ENCODE results near the gene PAM.
"Not testable (repeated sequence)": the region's sequence is repeated elsewhere in the genome, so short reads cannot be mapped to it uniquely, and the experiment has no call there.

Gene PAM

GRCh38 chr5:102766295-102767090 lies 11.4 kb downstream of the PAM start:
- Histone ChIP-seq H3K9ac (ENCODE audit: insufficient read length) (no peak overlapping the region), H3K4me3 (no peak overlapping the region), H3K9me3 (ENCODE audit: low read depth, low read length) (no peaks in the 10 kb centered on the region), H3K36me3 (ENCODE audit: insufficient read depth, low read length) (0 out of 2 replicates have a peak, but pooled peaks cover 3% of the 10 kb centered on the region), H3K27ac (no peak overlapping the region)
- DNase-seq (ENCODE audit: low read depth, low spot score): no peak
- TF ChIP-seq EZH2 (IDR thresholded peaks at IDR 0.05): no peak
- no peak for TF ChIP-seq POLR2AphosphoS5 (IDR thresholded peaks at IDR 0.05; ENCODE audit: borderline replicate concordance, low read depth, low read length)
- no peak for TF ChIP-seq FOXP2 (optimal IDR thresholded peaks at IDR 0.05; ENCODE audit: control extremely low read depth, extremely low read length, insufficient read depth)

GRCh38 chr5:102767862-102768261 lies 12.8 kb downstream of the PAM start:
- no peak overlapping the region for H3K9ac ChIP-seq (ENCODE audit: insufficient read length)
- TF ChIP-seq POLR2AphosphoS5 (IDR thresholded peaks at IDR 0.05; ENCODE audit: borderline replicate concordance, low read depth, low read length) (no peak), FOXP2 (optimal IDR thresholded peaks at IDR 0.05; ENCODE audit: control extremely low read depth, extremely low read length, insufficient read depth) (no peak), EZH2 (IDR thresholded peaks at IDR 0.05) (no peak)
- H3K27ac ChIP-seq: no peak overlapping the region
- 0 out of 2 replicates have a peak, but pooled peaks cover 3% of the 10 kb centered on the region for H3K36me3 ChIP-seq (ENCODE audit: insufficient read depth, low read length)
- H3K9me3 ChIP-seq (ENCODE audit: low read depth, low read length): no peaks in the 10 kb centered on the region
- H3K4me3 ChIP-seq: no peak overlapping the region
- DNase-seq (ENCODE audit: low read depth, low spot score): no peak

GRCh38 chr5:102770803-102771202 lies 15.7 kb downstream of the PAM start:
- no peak for DNase-seq (ENCODE audit: low read depth, low spot score)
- TF ChIP-seq POLR2AphosphoS5 (IDR thresholded peaks at IDR 0.05; ENCODE audit: borderline replicate concordance, low read depth, low read length): no peak
- TF ChIP-seq EZH2 (IDR thresholded peaks at IDR 0.05): no peak
- no peak for TF ChIP-seq FOXP2 (optimal IDR thresholded peaks at IDR 0.05; ENCODE audit: control extremely low read depth, extremely low read length, insufficient read depth)
- no peak overlapping the region for H3K9ac ChIP-seq (ENCODE audit: insufficient read length)
- H3K36me3 ChIP-seq (ENCODE audit: insufficient read depth, low read length): 0 out of 2 replicates have a peak, but pooled peaks cover 3% of the 10 kb centered on the region
- H3K4me3 ChIP-seq: no peak overlapping the region
- no peaks in the 10 kb centered on the region; the same call in 1 of the 2 replicates for H3K9me3 ChIP-seq (ENCODE audit: low read depth, low read length)
- H3K27ac ChIP-seq: no peak overlapping the region

GRCh38 chr5:102771435-102771834 lies 16.3 kb downstream of the PAM start:
- H3K4me3 ChIP-seq: no peak overlapping the region
- H3K27ac ChIP-seq: no peak overlapping the region
- no peak for TF ChIP-seq FOXP2 (optimal IDR thresholded peaks at IDR 0.05; ENCODE audit: control extremely low read depth, extremely low read length, insufficient read depth)
- no peak for TF ChIP-seq EZH2 (IDR thresholded peaks at IDR 0.05)
- TF ChIP-seq POLR2AphosphoS5 (IDR thresholded peaks at IDR 0.05; ENCODE audit: borderline replicate concordance, low read depth, low read length): no peak
- no peak overlapping the region for H3K9ac ChIP-seq (ENCODE audit: insufficient read length)
- H3K36me3 ChIP-seq (ENCODE audit: insufficient read depth, low read length): 0 out of 2 replicates have a peak, but pooled peaks cover 3% of the 10 kb centered on the region
- no peaks in the 10 kb centered on the region; the same call in 1 of the 2 replicates for H3K9me3 ChIP-seq (ENCODE audit: low read depth, low read length)
- no peak for DNase-seq (ENCODE audit: low read depth, low spot score)

GRCh38 chr5:102772273-102772672 lies 17.2 kb downstream of the PAM start:
- Histone ChIP-seq H3K9ac (ENCODE audit: insufficient read length) (no peak overlapping the region), H3K9me3 (ENCODE audit: low read depth, low read length) (no peaks in the 10 kb centered on the region; the same call in 1 of the 2 replicates), H3K36me3 (ENCODE audit: insufficient read depth, low read length) (0 out of 2 replicates have a peak, but pooled peaks cover 3% of the 10 kb centered on the region), H3K27ac (no peak overlapping the region), H3K4me3 (no peak overlapping the region)
- DNase-seq (ENCODE audit: low read depth, low spot score): no peak
- TF ChIP-seq POLR2AphosphoS5 (IDR thresholded peaks at IDR 0.05; ENCODE audit: borderline replicate concordance, low read depth, low read length): no peak
- TF ChIP-seq FOXP2 (optimal IDR thresholded peaks at IDR 0.05; ENCODE audit: control extremely low read depth, extremely low read length, insufficient read depth): no peak
- TF ChIP-seq EZH2 (IDR thresholded peaks at IDR 0.05): no peak

GRCh38 chr5:102773133-102773532 lies 18.0 kb downstream of the PAM start:
- TF ChIP-seq POLR2AphosphoS5 (IDR thresholded peaks at IDR 0.05; ENCODE audit: borderline replicate concordance, low read depth, low read length) (no peak), EZH2 (IDR thresholded peaks at IDR 0.05) (no peak), FOXP2 (optimal IDR thresholded peaks at IDR 0.05; ENCODE audit: control extremely low read depth, extremely low read length, insufficient read depth) (no peak)
- no peak overlapping the region for H3K27ac ChIP-seq

DNA sequence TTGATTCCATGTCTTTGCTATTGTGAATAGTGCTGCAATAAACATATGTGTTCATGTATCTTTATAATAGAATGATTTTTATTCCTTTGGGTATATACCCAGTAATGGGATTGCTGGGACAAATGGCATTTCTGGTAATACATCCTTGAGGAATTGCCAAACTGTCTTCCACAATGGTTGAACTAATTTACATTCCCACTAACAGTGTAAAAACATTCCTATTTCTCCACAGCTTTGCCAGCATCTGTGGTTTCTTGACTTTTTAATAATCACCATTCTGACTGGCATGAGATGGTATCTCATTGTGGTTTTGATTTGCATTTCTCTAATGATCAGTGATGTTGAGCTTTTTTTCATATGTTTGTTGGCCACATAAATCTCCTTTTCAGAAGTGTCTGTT lies 20.7 kb downstream of the PAM start:
- not testable (repeated sequence) for DNase-seq (ENCODE audit: low read depth, low spot score); H3K9ac ChIP-seq (ENCODE audit: insufficient read length); H3K9me3 ChIP-seq (ENCODE audit: low read depth, low read length); H3K4me3 ChIP-seq; H3K36me3 ChIP-seq (ENCODE audit: insufficient read depth, low read length); H3K27ac ChIP-seq

More at GRCh38 chr5:102773133-102773532, 18.0 kb downstream of the PAM start:
- Histone ChIP-seq H3K9me3 (ENCODE audit: low read depth, low read length) (no peaks in the 10 kb centered on the region; the same call in 1 of the 2 replicates), H3K36me3 (ENCODE audit: insufficient read depth, low read length) (0 out of 2 replicates have a peak, but pooled peaks cover 3% of the 10 kb centered on the region), H3K9ac (ENCODE audit: insufficient read length) (no peak overlapping the region), H3K4me3 (no peak overlapping the region)
- DNase-seq (ENCODE audit: low read depth, low spot score): no peak

- no peak overlapping the region for H3K27ac ChIP-seq
- DNase-seq (ENCODE audit: low read depth, low spot score): no peak
- no peaks in the 10 kb centered on the region for H3K36me3 ChIP-seq (ENCODE audit: insufficient read depth, low read length)
- TF ChIP-seq FOXP2 (optimal IDR thresholded peaks at IDR 0.05; ENCODE audit: control extremely low read depth, extremely low read length, insufficient read depth) (no peak), POLR2AphosphoS5 (IDR thresholded peaks at IDR 0.05; ENCODE audit: borderline replicate concordance, low read depth, low read length) (no peak), EZH2 (IDR thresholded peaks at IDR 0.05) (no peak)
- H3K9me3 ChIP-seq (ENCODE audit: low read depth, low read length): no peaks in the 10 kb centered on the region; the same call in 1 of the 2 replicates
- no peak overlapping the region for H3K4me3 ChIP-seq
- H3K9ac ChIP-seq (ENCODE audit: insufficient read length): no peak overlapping the region
Observed at GRCh38 chr5:102777099-102777498, 22.0 kb downstream of the PAM start.
